H1 (cell line): ENCODE data around the gene RAB10. TPM values are rescaled to one million over a fixed set of nuclear protein-coding genes. Genes with fewer than 3 reads are reported as not detected.

Experiments
- CTCF ChIA-PET: fragments of 300-600 bp; sonication (Branson Sonifier 250); formaldehyde crosslinking; loops from one replicate; lab custom pipeline; 2021; ENCODE audit not compliant: partially characterized antibody; lab: Charles Lee
- POLR2A ChIA-PET: fragments of 300-600 bp; sonication (Branson Sonifier 250); formaldehyde crosslinking; loops from one replicate; lab custom pipeline; 2021; ENCODE audit warnings: inconsistent platforms; ENCODE audit not compliant: partially characterized antibody; lab: Charles Lee
- DNase-seq, 2 experiments: peaks; one replicate each; pipeline versions ENCODE4 v3.0.0 to v3.0.0-alpha.2; 2010 to 2022; ENCODE audit warnings: low spot score in 2 of 2, low read depth in 1 of 2, mixed read lengths in 1 of 2
- FAIRE-seq: peaks from 2 replicates; lab custom pipeline; 2011; peaks lifted over from hg19 to GRCh38; lab: Jason Lieb, UNC
- H2AFZ ChIP-seq: 2 replicates; pipeline ENCODE4 v1.8.1; 2012; ENCODE audit warnings: low read length, inconsistent platforms
- H2AK5ac ChIP-seq: 2 replicates; pipeline ENCODE4 v1.6.1; 2013; ENCODE audit warnings: low read depth, low read length
- H2BK120ac ChIP-seq: replicated peaks from 2 replicates; pipeline ENCODE3; 2013; ENCODE audit warnings: low read depth, low read length, inconsistent platforms
- H2BK12ac ChIP-seq: 2 replicates; pipeline ENCODE4 v1.6.1; 2013; ENCODE audit warnings: low read depth, low read length
- H2BK15ac ChIP-seq: 2 replicates; pipeline ENCODE4 v1.6.1; 2013; ENCODE audit warnings: low read length
- H2BK20ac ChIP-seq: 2 replicates; pipeline ENCODE4 v1.6.1; 2013; ENCODE audit warnings: low read length
- H2BK5ac ChIP-seq: 2 replicates; pipeline ENCODE4 v1.6.1; 2013; ENCODE audit warnings: low read depth, low read length
- H3K14ac ChIP-seq: 2 replicates; pipeline ENCODE4 v1.6.1; 2013; ENCODE audit warnings: inconsistent platforms; ENCODE audit not compliant: insufficient read length
- H3K18ac ChIP-seq: 2 replicates; pipeline ENCODE4 v1.6.1; 2013; ENCODE audit warnings: low read length; ENCODE audit errors: extremely low read depth
- H3K23ac ChIP-seq: 2 replicates; pipeline ENCODE4 v1.6.1; 2013; ENCODE audit warnings: inconsistent platforms; ENCODE audit not compliant: insufficient read length
- H3K23me2 ChIP-seq: 2 replicates; pipeline ENCODE4 v1.6.1; 2013; ENCODE audit warnings: low read depth, low read length
- H3K27ac ChIP-seq: 2 replicates; pipeline ENCODE4 v1.6.1; 2011; ENCODE audit warnings: low read depth, low read length, inconsistent platforms
- H3K27me3 ChIP-seq, 4 experiments: replicated peaks in 1 of 4; 1 replicate in 1 of 4; 2 replicates in 3 of 4; pipeline versions ENCODE4 v1.6.1 to v1.8.1; 2011 to 2013; ENCODE audit warnings: low read length in 3 of 4, mild to moderate bottlenecking in 3 of 4, inconsistent platforms in 2 of 4, mixed read lengths in 2 of 4, moderate library complexity in 1 of 4; ENCODE audit not compliant: control insufficient read depth in 3 of 4, insufficient read depth in 3 of 4; ENCODE audit errors: extremely low read depth in 1 of 4
- H3K36me3 ChIP-seq, 4 experiments: 2 replicates each; pipeline versions ENCODE4 v1.6.1 to v1.8.1; 2011 to 2013; ENCODE audit warnings: mild to moderate bottlenecking in 4 of 4, low read length in 3 of 4, moderate library complexity in 2 of 4, control low read depth in 1 of 4, inconsistent platforms in 1 of 4; ENCODE audit not compliant: insufficient read depth in 4 of 4, control insufficient read depth in 2 of 4
- H3K4ac ChIP-seq: replicated peaks from 2 replicates; pipeline ENCODE3; 2013; ENCODE audit warnings: low read length, low read depth, mixed read lengths, inconsistent platforms; ENCODE audit not compliant: insufficient read length
- H3K4me1 ChIP-seq, 4 experiments: replicated peaks in 1 of 4; 1 replicate in 1 of 4; 2 replicates in 3 of 4; pipeline versions ENCODE4 v1.6.1 to v1.8.1; 2011 to 2013; ENCODE audit warnings: low read length in 3 of 4, inconsistent platforms in 2 of 4, mixed read lengths in 1 of 4; ENCODE audit not compliant: insufficient read depth in 4 of 4, control insufficient read depth in 3 of 4
- H3K4me2 ChIP-seq, 2 experiments: 2 replicates each; pipeline versions ENCODE4 v1.6.1 to v1.8.1; 2011 to 2013; ENCODE audit warnings: low read depth in 2 of 2, low read length in 2 of 2, control low read depth in 1 of 2, inconsistent platforms in 1 of 2, mild to moderate bottlenecking in 1 of 2; ENCODE audit not compliant: insufficient read depth in 1 of 2
- H3K4me3 ChIP-seq, 4 experiments: fragments of 200-600, 300-600 bp in 1 of 4; sonication (generic), shearing (Covaris generic), sonication (Bioruptor Twin) in 1 of 4; 2 replicates each; pipeline versions ENCODE4 v1.5.1 to v1.8.1; 2011 to 2016; ENCODE audit warnings: low read length in 4 of 4, low read depth in 3 of 4, control low read depth in 2 of 4, inconsistent platforms in 2 of 4, mild to moderate bottlenecking in 2 of 4, mixed read lengths in 1 of 4, moderate library complexity in 1 of 4; ENCODE audit not compliant: insufficient read depth in 2 of 4; ENCODE audit errors: extremely low read depth in 1 of 4
- H3K56ac ChIP-seq: replicated peaks from 2 replicates; pipeline ENCODE3; 2013; ENCODE audit warnings: low read depth, mild to moderate bottlenecking, mixed read lengths, low read length, inconsistent platforms; ENCODE audit not compliant: insufficient read length
- H3K79me1 ChIP-seq: 2 replicates; pipeline ENCODE4 v1.6.1; 2013; ENCODE audit warnings: low read depth, low read length, control low read depth
- H3K79me2 ChIP-seq, 2 experiments: 2 replicates each; pipeline versions ENCODE4 v1.6.1 to v1.8.1; 2012 to 2013; ENCODE audit warnings: low read length in 2 of 2, mild to moderate bottlenecking in 2 of 2, inconsistent platforms in 1 of 2; ENCODE audit not compliant: insufficient read depth in 2 of 2, control insufficient read depth in 1 of 2
- H3K9ac ChIP-seq, 4 experiments: replicated peaks in 1 of 4; 1 replicate in 1 of 4; 2 replicates in 3 of 4; pipeline versions ENCODE4 v1.6.1 to v1.8.1; 2011 to 2013; ENCODE audit warnings: low read depth in 3 of 4, low read length in 3 of 4, control low read depth in 2 of 4, mild to moderate bottlenecking in 2 of 4, moderate library complexity in 2 of 4, inconsistent platforms in 1 of 4; ENCODE audit errors: extremely low read depth in 1 of 4
- H3K9me3 ChIP-seq, 2 experiments: 2 replicates each; pipeline versions ENCODE4 v1.6.1 to v1.8.1; 2012 to 2013; ENCODE audit warnings: mild to moderate bottlenecking in 2 of 2, moderate library complexity in 2 of 2, control low read depth in 1 of 2, inconsistent platforms in 1 of 2, low read depth in 1 of 2, low read length in 1 of 2, mixed read lengths in 1 of 2; ENCODE audit not compliant: insufficient read depth in 2 of 2
- H4K20me1 ChIP-seq, 2 experiments: replicated peaks in 1 of 2; 2 replicates each; pipeline versions ENCODE3 to v1.8.1; 2011 to 2013; ENCODE audit warnings: inconsistent platforms in 2 of 2, low read length in 2 of 2, mild to moderate bottlenecking in 1 of 2; ENCODE audit not compliant: insufficient read depth in 2 of 2, control insufficient read depth in 1 of 2
- H4K5ac ChIP-seq: 2 replicates; pipeline ENCODE4 v1.6.1; 2013; ENCODE audit warnings: low read length, low read depth, mixed read lengths, inconsistent platforms; ENCODE audit not compliant: insufficient read length
- H4K8ac ChIP-seq: 2 replicates; pipeline ENCODE4 v1.8.0; 2013; ENCODE audit warnings: mild to moderate bottlenecking, moderate library complexity, low read length, inconsistent platforms; ENCODE audit not compliant: insufficient read depth; ENCODE audit errors: extremely low read depth
- H4K91ac ChIP-seq: replicated peaks from 2 replicates; pipeline ENCODE3; 2013; ENCODE audit warnings: low read length, mixed read lengths, inconsistent platforms; ENCODE audit not compliant: insufficient read length
- BRCA1 ChIP-seq: IDR thresholded peaks from 2 replicates; pipeline ENCODE4 v1.6.1; 2012; ENCODE audit warnings: low read depth, low read length, improper control_type of control experiment
- EP300 ChIP-seq, 2 experiments: IDR thresholded peaks; 1 replicate in 1 of 2; 2 replicates in 1 of 2; pipeline ENCODE4 v1.6.1; 2011 to 2012; ENCODE audit warnings: low read depth in 2 of 2, low read length in 2 of 2, mild to moderate bottlenecking in 2 of 2, borderline replicate concordance in 1 of 2, inconsistent platforms in 1 of 2, moderate library complexity in 1 of 2
- KDM4A ChIP-seq: IDR thresholded peaks from one replicate; pipeline ENCODE4 v1.7.1; 2012; ENCODE audit warnings: low read depth, mild to moderate bottlenecking, moderate library complexity, low read length, inconsistent platforms; ENCODE audit not compliant: severe bottlenecking
- NANOG ChIP-seq: IDR thresholded peaks from 2 replicates; pipeline ENCODE4 v1.6.1; 2011; ENCODE audit warnings: low read length, low read depth, mild to moderate bottlenecking, inconsistent platforms; ENCODE audit not compliant: insufficient read depth, poor library complexity, severe bottlenecking
- POLR2A ChIP-seq, 2 experiments: IDR thresholded peaks; 1 replicate in 1 of 2; 2 replicates in 1 of 2; pipeline ENCODE4 v1.6.1; 2011; ENCODE audit warnings: low read depth in 2 of 2, low read length in 2 of 2, mild to moderate bottlenecking in 2 of 2; ENCODE audit errors: control extremely low read depth in 1 of 2
- POU5F1 ChIP-seq: IDR thresholded peaks from 2 replicates; pipeline ENCODE4 v1.6.1; 2011; ENCODE audit warnings: low read depth, mild to moderate bottlenecking, low read length, moderate library complexity
- RBBP5 ChIP-seq: IDR thresholded peaks from 2 replicates; pipeline ENCODE4 v1.7.1; 2012; ENCODE audit warnings: low read depth, mild to moderate bottlenecking, inconsistent platforms, low read length, moderate library complexity, borderline replicate concordance
- RFX5 ChIP-seq: IDR thresholded peaks from 2 replicates; pipeline ENCODE4 v1.6.1; 2011; ENCODE audit warnings: low read depth, low read length, improper control_type of control experiment, borderline replicate concordance
- SIX5 ChIP-seq: IDR thresholded peaks from 2 replicates; pipeline ENCODE4 v1.6.1; 2011; ENCODE audit warnings: mild to moderate bottlenecking, low read depth, low read length
- SP4 ChIP-seq: IDR thresholded peaks from 2 replicates; pipeline ENCODE4 v1.6.1; 2012; ENCODE audit warnings: low read length, inconsistent platforms
- TBP ChIP-seq: IDR thresholded peaks from 2 replicates; pipeline ENCODE4 v1.6.1; 2011; ENCODE audit warnings: low read depth, low read length, improper control_type of control experiment
- WGBS, 2 experiments: shearing (Covaris generic) in 1 of 2; methylation state at CpG; one replicate each; pipeline versions ENCODE4 v1.1.6 to v1.1.7; 2013 to 2015; ENCODE audit warnings: low lambda C conversion rate in 2 of 2, mixed read lengths in 2 of 2, inconsistent platforms in 1 of 2, low coverage in 1 of 2, missing lambda C conversion rate in 1 of 2; ENCODE audit not compliant: insufficient replicate concordance in 2 of 2, insufficient coverage in 1 of 2, insufficient read length in 1 of 2; ENCODE audit errors: extremely low coverage in 1 of 2, missing lambda C conversion rate in 1 of 2; 5-methylcytosine and 5-hydroxymethylcytosine counted together
- polyA plus RNA-seq, 7 experiments: library from polyadenylated mRNA; depleted of rRNA in 3 of 7; stranded (reverse) in 5 of 7; unstranded in 2 of 7; fragments of >200 nt in 5 of 7; fragments of 200-250 nt in 2 of 7; gene quantifications; 1 replicate in 5 of 7; 2 replicates in 1 of 7; 4 replicates in 1 of 7; pipeline versions ENCODE4 v1.2.1 to v1.2.3, GENCODE V29; 2011 to 2013; ENCODE audit warnings: missing spikeins in 2 of 7, mixed read lengths in 2 of 7
- total RNA-seq: library from RNA; stranded (reverse); fragmentation: NEBNext Ultra II Directional; extraction: Animal tissue kit (Norgen Biotek cat#: 25700); gene quantifications from 2 replicates; pipeline ENCODE4 v1.2.1, GENCODE V29; 2021

Gene RAB10
- total and polyA plus RNA-seq, 2 of the 8 experiments (the other 6 are each of a cell fraction or from before 2014, with no cell fraction given): 42.6 to 136 TPM

DNA sequence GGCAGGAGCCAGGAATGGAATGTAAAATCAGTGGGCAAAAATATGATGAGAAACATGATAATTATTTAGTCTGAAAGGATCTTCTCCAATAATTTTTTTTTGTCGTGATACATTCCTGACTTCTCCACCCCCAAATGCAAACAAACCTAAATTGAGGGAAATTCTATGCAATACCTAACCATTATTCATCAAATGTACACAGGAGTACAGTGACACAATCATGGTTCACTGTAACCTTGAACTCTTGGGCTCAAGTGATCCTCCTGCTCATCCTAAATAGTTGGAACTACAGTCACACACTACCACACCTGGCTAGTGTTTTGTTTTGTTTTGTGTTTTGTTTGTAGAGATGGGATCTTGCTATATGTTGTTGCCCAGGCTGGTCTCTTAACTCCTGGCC, 46.5 kb downstream of the RAB10 start:
- Histone ChIP-seq H3K27me3 (no peaks in the 10 kb centered on the region), H2BK15ac (no peak overlapping the region), H3K4me2 (no peak overlapping the region), H3K14ac (no peak overlapping the region), H2BK120ac (no peak overlapping the region), H4K8ac (no peak overlapping the region), H2AFZ (no peak overlapping the region), H2BK20ac (no peak overlapping the region), H4K91ac (no peak overlapping the region), H3K9me3 (peaks cover 12 to 13% of the 10 kb centered on the region in 2 experiments), H3K4ac (no peak overlapping the region), H3K4me3 (no peak overlapping the region), H2AK5ac (no peak overlapping the region), H4K5ac (no peak overlapping the region), H3K9ac (no peak overlapping the region), H4K20me1 (peaks cover 3 to 6% of the 10 kb centered on the region in 2 experiments), H3K23me2 (no peaks in the 10 kb centered on the region; the same call in 1 of the 2 replicates), H3K79me2 (peaks cover 3 to 92% of the 10 kb centered on the region in 2 experiments), H2BK12ac (no peak overlapping the region), H3K18ac (no peak overlapping the region), H2BK5ac (no peak overlapping the region), H3K56ac (no peak overlapping the region), H3K27ac (no peak overlapping the region), H3K79me1 (no peaks in the 10 kb centered on the region), H3K23ac (no peak overlapping the region), H3K4me1 (peaks cover 0 to 11% (median 2%) of the 10 kb centered on the region in 4 experiments; a peak in 3 of 7 replicates), H3K36me3 (peaks cover 0 to 10% (median 5%) of the 10 kb centered on the region in 4 experiments; a peak in 2 of 8 replicates)
- TF ChIP-seq EP300 (IDR thresholded peaks at IDR 0.05; ENCODE audit: borderline replicate concordance in 1 of 2, low read depth in 2 of 2, low read length in 2 of 2): no peak
- TF ChIP-seq KDM4A: no peak
- TF ChIP-seq NANOG: no peak
- no peak for TF ChIP-seq POU5F1
- no peak for TF ChIP-seq SIX5
- no peak for TF ChIP-seq TBP
- no peak for TF ChIP-seq RFX5
- TF ChIP-seq BRCA1: no peak
- no peak for TF ChIP-seq SP4
- no peak for TF ChIP-seq POLR2A (IDR thresholded peaks at IDR 0.05; ENCODE audit: control extremely low read depth in 1 of 2, low read depth in 2 of 2, low read length in 2 of 2)
- no peak for TF ChIP-seq RBBP5
- ChIA-PET POLR2A (no interaction called here), CTCF (interaction anchor here (2.0 to 2.6 kb wide), 2 partner anchors 8 to 45 kb away, joined by 4 to 16 read pairs; no protein-coding TSS in a partner anchor)
- 90% methylated on average over 1 of the region's 1 CpG; no CpG with 5 or more reads in 1 of the 2 experiments for WGBS, 2 experiments
- FAIRE-seq (no peak), DNase-seq (no peak)
